H1 (cell line): ENCODE measurements around the gene LMTK2. TPM values are rescaled to one million over a fixed set of nuclear protein-coding genes. Genes with fewer than 3 reads are reported as not detected.

ENCODE experiments used
- CTCF ChIA-PET: fragments of 300-600 bp; sonication (Branson Sonifier 250); formaldehyde crosslinking; loops from one replicate; lab custom pipeline; 2021; ENCODE audit not compliant: partially characterized antibody; lab: Charles Lee
- POLR2A ChIA-PET: fragments of 300-600 bp; sonication (Branson Sonifier 250); formaldehyde crosslinking; loops from one replicate; lab custom pipeline; 2021; ENCODE audit warnings: inconsistent platforms; ENCODE audit not compliant: partially characterized antibody; lab: Charles Lee
- DNase-seq, 2 experiments: peaks; one replicate each; pipeline versions ENCODE4 v3.0.0 to v3.0.0-alpha.2; 2010 to 2022; ENCODE audit warnings: low spot score in 2 of 2, low read depth in 1 of 2, mixed read lengths in 1 of 2
- FAIRE-seq: peaks from 2 replicates; lab custom pipeline; 2011; peaks lifted over from hg19 to GRCh38; lab: Jason Lieb, UNC
- H2AFZ ChIP-seq: 2 replicates; pipeline ENCODE4 v1.8.1; 2012; ENCODE audit warnings: low read length, inconsistent platforms
- H2AK5ac ChIP-seq: 2 replicates; pipeline ENCODE4 v1.6.1; 2013; ENCODE audit warnings: low read depth, low read length
- H2BK120ac ChIP-seq: replicated peaks from 2 replicates; pipeline ENCODE3; 2013; ENCODE audit warnings: low read depth, low read length, inconsistent platforms
- H2BK12ac ChIP-seq: 2 replicates; pipeline ENCODE4 v1.6.1; 2013; ENCODE audit warnings: low read depth, low read length
- H2BK15ac ChIP-seq: 2 replicates; pipeline ENCODE4 v1.6.1; 2013; ENCODE audit warnings: low read length
- H2BK20ac ChIP-seq: 2 replicates; pipeline ENCODE4 v1.6.1; 2013; ENCODE audit warnings: low read length
- H2BK5ac ChIP-seq: 2 replicates; pipeline ENCODE4 v1.6.1; 2013; ENCODE audit warnings: low read depth, low read length
- H3K14ac ChIP-seq: 2 replicates; pipeline ENCODE4 v1.6.1; 2013; ENCODE audit warnings: inconsistent platforms; ENCODE audit not compliant: insufficient read length
- H3K18ac ChIP-seq: 2 replicates; pipeline ENCODE4 v1.6.1; 2013; ENCODE audit warnings: low read length; ENCODE audit errors: extremely low read depth
- H3K23ac ChIP-seq: 2 replicates; pipeline ENCODE4 v1.6.1; 2013; ENCODE audit warnings: inconsistent platforms; ENCODE audit not compliant: insufficient read length
- H3K23me2 ChIP-seq: 2 replicates; pipeline ENCODE4 v1.6.1; 2013; ENCODE audit warnings: low read depth, low read length
- H3K27ac ChIP-seq: 2 replicates; pipeline ENCODE4 v1.6.1; 2011; ENCODE audit warnings: low read depth, low read length, inconsistent platforms
- H3K27me3 ChIP-seq, 4 experiments: replicated peaks in 1 of 4; 1 replicate in 1 of 4; 2 replicates in 3 of 4; pipeline versions ENCODE4 v1.6.1 to v1.8.1; 2011 to 2013; ENCODE audit warnings: low read length in 3 of 4, mild to moderate bottlenecking in 3 of 4, inconsistent platforms in 2 of 4, mixed read lengths in 2 of 4, moderate library complexity in 1 of 4; ENCODE audit not compliant: control insufficient read depth in 3 of 4, insufficient read depth in 3 of 4; ENCODE audit errors: extremely low read depth in 1 of 4
- H3K36me3 ChIP-seq, 4 experiments: 2 replicates each; pipeline versions ENCODE4 v1.6.1 to v1.8.1; 2011 to 2013; ENCODE audit warnings: mild to moderate bottlenecking in 4 of 4, low read length in 3 of 4, moderate library complexity in 2 of 4, control low read depth in 1 of 4, inconsistent platforms in 1 of 4; ENCODE audit not compliant: insufficient read depth in 4 of 4, control insufficient read depth in 2 of 4
- H3K4ac ChIP-seq: replicated peaks from 2 replicates; pipeline ENCODE3; 2013; ENCODE audit warnings: low read length, low read depth, mixed read lengths, inconsistent platforms; ENCODE audit not compliant: insufficient read length
- H3K4me1 ChIP-seq, 4 experiments: replicated peaks in 1 of 4; 1 replicate in 1 of 4; 2 replicates in 3 of 4; pipeline versions ENCODE4 v1.6.1 to v1.8.1; 2011 to 2013; ENCODE audit warnings: low read length in 3 of 4, inconsistent platforms in 2 of 4, mixed read lengths in 1 of 4; ENCODE audit not compliant: insufficient read depth in 4 of 4, control insufficient read depth in 3 of 4
- H3K4me2 ChIP-seq, 2 experiments: 2 replicates each; pipeline versions ENCODE4 v1.6.1 to v1.8.1; 2011 to 2013; ENCODE audit warnings: low read depth in 2 of 2, low read length in 2 of 2, control low read depth in 1 of 2, inconsistent platforms in 1 of 2, mild to moderate bottlenecking in 1 of 2; ENCODE audit not compliant: insufficient read depth in 1 of 2
- H3K4me3 ChIP-seq, 4 experiments: fragments of 200-600, 300-600 bp in 1 of 4; sonication (generic), shearing (Covaris generic), sonication (Bioruptor Twin) in 1 of 4; 2 replicates each; pipeline versions ENCODE4 v1.5.1 to v1.8.1; 2011 to 2016; ENCODE audit warnings: low read length in 4 of 4, low read depth in 3 of 4, control low read depth in 2 of 4, inconsistent platforms in 2 of 4, mild to moderate bottlenecking in 2 of 4, mixed read lengths in 1 of 4, moderate library complexity in 1 of 4; ENCODE audit not compliant: insufficient read depth in 2 of 4; ENCODE audit errors: extremely low read depth in 1 of 4
- H3K56ac ChIP-seq: replicated peaks from 2 replicates; pipeline ENCODE3; 2013; ENCODE audit warnings: low read depth, mild to moderate bottlenecking, mixed read lengths, low read length, inconsistent platforms; ENCODE audit not compliant: insufficient read length
- H3K79me1 ChIP-seq: 2 replicates; pipeline ENCODE4 v1.6.1; 2013; ENCODE audit warnings: low read depth, low read length, control low read depth
- H3K79me2 ChIP-seq, 2 experiments: 2 replicates each; pipeline versions ENCODE4 v1.6.1 to v1.8.1; 2012 to 2013; ENCODE audit warnings: low read length in 2 of 2, mild to moderate bottlenecking in 2 of 2, inconsistent platforms in 1 of 2; ENCODE audit not compliant: insufficient read depth in 2 of 2, control insufficient read depth in 1 of 2
- H3K9ac ChIP-seq, 4 experiments: replicated peaks in 1 of 4; 1 replicate in 1 of 4; 2 replicates in 3 of 4; pipeline versions ENCODE4 v1.6.1 to v1.8.1; 2011 to 2013; ENCODE audit warnings: low read depth in 3 of 4, low read length in 3 of 4, control low read depth in 2 of 4, mild to moderate bottlenecking in 2 of 4, moderate library complexity in 2 of 4, inconsistent platforms in 1 of 4; ENCODE audit errors: extremely low read depth in 1 of 4
- H3K9me3 ChIP-seq, 2 experiments: 2 replicates each; pipeline versions ENCODE4 v1.6.1 to v1.8.1; 2012 to 2013; ENCODE audit warnings: mild to moderate bottlenecking in 2 of 2, moderate library complexity in 2 of 2, control low read depth in 1 of 2, inconsistent platforms in 1 of 2, low read depth in 1 of 2, low read length in 1 of 2, mixed read lengths in 1 of 2; ENCODE audit not compliant: insufficient read depth in 2 of 2
- H4K20me1 ChIP-seq, 2 experiments: replicated peaks in 1 of 2; 2 replicates each; pipeline versions ENCODE3 to v1.8.1; 2011 to 2013; ENCODE audit warnings: inconsistent platforms in 2 of 2, low read length in 2 of 2, mild to moderate bottlenecking in 1 of 2; ENCODE audit not compliant: insufficient read depth in 2 of 2, control insufficient read depth in 1 of 2
- H4K5ac ChIP-seq: 2 replicates; pipeline ENCODE4 v1.6.1; 2013; ENCODE audit warnings: low read length, low read depth, mixed read lengths, inconsistent platforms; ENCODE audit not compliant: insufficient read length
- H4K8ac ChIP-seq: 2 replicates; pipeline ENCODE4 v1.8.0; 2013; ENCODE audit warnings: mild to moderate bottlenecking, moderate library complexity, low read length, inconsistent platforms; ENCODE audit not compliant: insufficient read depth; ENCODE audit errors: extremely low read depth
- H4K91ac ChIP-seq: replicated peaks from 2 replicates; pipeline ENCODE3; 2013; ENCODE audit warnings: low read length, mixed read lengths, inconsistent platforms; ENCODE audit not compliant: insufficient read length
- CBX5 ChIP-seq: fragments of 300-800, 300-1000 bp; sonication (generic); IDR thresholded peaks from 2 replicates; pipeline ENCODE4 v1.7.1; 2016; ENCODE audit warnings: antibody characterized with exemption, low read length, low read depth
- JUN ChIP-seq: IDR thresholded peaks from 2 replicates; pipeline ENCODE4 v1.6.1; 2011; ENCODE audit warnings: low read depth, mild to moderate bottlenecking, improper control_type of control experiment, low read length
- JUND ChIP-seq: IDR thresholded peaks from 2 replicates; pipeline ENCODE4 v1.6.1; 2011; ENCODE audit warnings: mild to moderate bottlenecking, improper control_type of control experiment, low read length
- POLR2A ChIP-seq, 2 experiments: IDR thresholded peaks; 1 replicate in 1 of 2; 2 replicates in 1 of 2; pipeline ENCODE4 v1.6.1; 2011; ENCODE audit warnings: low read depth in 2 of 2, low read length in 2 of 2, mild to moderate bottlenecking in 2 of 2; ENCODE audit errors: control extremely low read depth in 1 of 2
- POU5F1 ChIP-seq: IDR thresholded peaks from 2 replicates; pipeline ENCODE4 v1.6.1; 2011; ENCODE audit warnings: low read depth, mild to moderate bottlenecking, low read length, moderate library complexity
- RAD21 ChIP-seq, 2 experiments: IDR thresholded peaks in 1 of 2; conservative IDR thresholded peaks in 1 of 2; 2 replicates each; pipeline ENCODE4 v1.6.1; 2011; ENCODE audit warnings: low read depth in 2 of 2, low read length in 2 of 2, improper control_type of control experiment in 1 of 2, inconsistent platforms in 1 of 2, mild to moderate bottlenecking in 1 of 2, moderate library complexity in 1 of 2
- SRF ChIP-seq: IDR thresholded peaks from 2 replicates; pipeline ENCODE4 v1.6.1; 2011; ENCODE audit warnings: mild to moderate bottlenecking, low read depth, low read length, moderate library complexity
- WGBS, 2 experiments: shearing (Covaris generic) in 1 of 2; methylation state at CpG; one replicate each; pipeline versions ENCODE4 v1.1.6 to v1.1.7; 2013 to 2015; ENCODE audit warnings: low lambda C conversion rate in 2 of 2, mixed read lengths in 2 of 2, inconsistent platforms in 1 of 2, low coverage in 1 of 2, missing lambda C conversion rate in 1 of 2; ENCODE audit not compliant: insufficient replicate concordance in 2 of 2, insufficient coverage in 1 of 2, insufficient read length in 1 of 2; ENCODE audit errors: extremely low coverage in 1 of 2, missing lambda C conversion rate in 1 of 2; 5-methylcytosine and 5-hydroxymethylcytosine counted together
- polyA plus RNA-seq, 7 experiments: library from polyadenylated mRNA; depleted of rRNA in 3 of 7; stranded (reverse) in 5 of 7; unstranded in 2 of 7; fragments of >200 nt in 5 of 7; fragments of 200-250 nt in 2 of 7; gene quantifications; 1 replicate in 5 of 7; 2 replicates in 1 of 7; 4 replicates in 1 of 7; pipeline versions ENCODE4 v1.2.1 to v1.2.3, GENCODE V29; 2011 to 2013; ENCODE audit warnings: missing spikeins in 2 of 7, mixed read lengths in 2 of 7
- total RNA-seq: library from RNA; stranded (reverse); fragmentation: NEBNext Ultra II Directional; extraction: Animal tissue kit (Norgen Biotek cat#: 25700); gene quantifications from 2 replicates; pipeline ENCODE4 v1.2.1, GENCODE V29; 2021
- TF ChIP-seq, protein P1 (sequence below): IDR thresholded peaks from 2 replicates; pipeline ENCODE4 v1.6.1; 2011; ENCODE audit warnings: low read length, improper control_type of control experiment
- TF ChIP-seq, protein P2 (sequence below): IDR thresholded peaks from 2 replicates; pipeline ENCODE4 v1.6.1; 2011; ENCODE audit warnings: low read depth, mild to moderate bottlenecking, low read length; ENCODE audit not compliant: insufficient read depth
- TF ChIP-seq, protein P3 (sequence below): IDR thresholded peaks from 2 replicates; pipeline ENCODE4 v1.6.1; 2012; ENCODE audit warnings: low read length, inconsistent platforms

The LMTK2 gene
- total and polyA plus RNA-seq, 2 of the 8 experiments (the other 6 are each of a cell fraction or from before 2014, with no cell fraction given), result 9.7 to 30.7 TPM

DNA sequence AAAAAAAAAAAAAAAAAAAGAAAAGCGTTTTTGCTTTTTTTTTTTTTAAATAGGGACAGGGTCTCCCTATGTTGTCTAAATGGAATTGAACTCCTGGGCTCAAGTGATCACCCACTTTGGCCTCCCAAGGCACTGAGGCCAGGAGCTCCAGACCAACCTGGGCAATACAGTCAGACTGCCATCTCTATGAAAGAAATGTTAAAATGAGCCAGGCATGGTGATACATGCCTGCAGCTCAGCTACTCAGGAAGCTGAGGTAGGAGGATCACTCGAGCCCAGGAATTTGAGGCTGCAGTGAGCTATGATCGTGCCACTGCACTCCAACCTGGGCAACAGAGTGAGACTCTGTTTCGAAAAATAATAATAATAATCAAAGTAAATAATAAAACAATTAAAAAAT is 16.5 kb upstream of the LMTK2 start:
- Histone ChIP-seq H2BK15ac (no peak overlapping the region), H3K79me2 (no peaks in the 10 kb centered on the region), H2BK120ac (no peak overlapping the region), H3K23me2 (no peaks in the 10 kb centered on the region), H3K27me3 (no peaks in the 10 kb centered on the region), H4K5ac (no peak overlapping the region), H2BK12ac (no peak overlapping the region), H3K9ac (no peak overlapping the region), H3K79me1 (no peaks in the 10 kb centered on the region), H3K14ac (no peak overlapping the region), H3K4me1 (peaks cover 0 to 2% (median 0%) of the 10 kb centered on the region in 4 experiments; a peak in 2 of 7 replicates), H3K9me3 (no peaks in the 10 kb centered on the region), H3K18ac (no peak overlapping the region), H3K27ac (no peak overlapping the region), H4K91ac (no peak overlapping the region), H2AFZ (no peak overlapping the region), H3K56ac (no peak overlapping the region), H2BK20ac (no peak overlapping the region), H2AK5ac (no peak overlapping the region), H4K20me1 (no peaks in the 10 kb centered on the region), H2BK5ac (no peak overlapping the region), H3K4ac (no peak overlapping the region), H3K4me2 (no peak overlapping the region), H3K23ac (no peak overlapping the region), H3K4me3 (no peak overlapping the region), H4K8ac (no peak overlapping the region), H3K36me3 (no peaks in the 10 kb centered on the region)
- DNase-seq, result peak in 1 of 2 experiments; percentile 10
- ChIA-PET POLR2A (no interaction called here), CTCF (interaction anchor here (0.7 to 1.0 kb wide), 2 partner anchors 27 to 78 kb away, joined by 4 to 7 read pairs; no protein-coding TSS in a partner anchor)
- WGBS, 2 experiments, result 58% methylated on average over 3 of the region's 4 CpGs; no CpG with 5 or more reads in 1 of the 2 experiments
- no peak for FAIRE-seq
- TF ChIP-seq, protein P1, sequence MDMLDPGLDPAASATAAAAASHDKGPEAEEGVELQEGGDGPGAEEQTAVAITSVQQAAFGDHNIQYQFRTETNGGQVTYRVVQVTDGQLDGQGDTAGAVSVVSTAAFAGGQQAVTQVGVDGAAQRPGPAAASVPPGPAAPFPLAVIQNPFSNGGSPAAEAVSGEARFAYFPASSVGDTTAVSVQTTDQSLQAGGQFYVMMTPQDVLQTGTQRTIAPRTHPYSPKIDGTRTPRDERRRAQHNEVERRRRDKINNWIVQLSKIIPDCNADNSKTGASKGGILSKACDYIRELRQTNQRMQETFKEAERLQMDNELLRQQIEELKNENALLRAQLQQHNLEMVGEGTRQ, result no peak
- TF ChIP-seq SRF (no peak), CBX5 (no peak), RAD21 (IDR thresholded peaks at IDR 0.05 in 1 of 2, conservative IDR thresholded peaks at IDR 0.05 in 1 of 2; ENCODE audit: low read depth in 2 of 2, low read length in 2 of 2) (no peak), JUN (no peak), JUND (no peak), POLR2A (IDR thresholded peaks at IDR 0.05; ENCODE audit: control extremely low read depth in 1 of 2, low read depth in 2 of 2, low read length in 2 of 2) (no peak), POU5F1 (no peak)
- TF ChIP-seq, protein P2, sequence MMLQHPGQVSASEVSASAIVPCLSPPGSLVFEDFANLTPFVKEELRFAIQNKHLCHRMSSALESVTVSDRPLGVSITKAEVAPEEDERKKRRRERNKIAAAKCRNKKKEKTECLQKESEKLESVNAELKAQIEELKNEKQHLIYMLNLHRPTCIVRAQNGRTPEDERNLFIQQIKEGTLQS, result no peak
- TF ChIP-seq, protein P3, sequence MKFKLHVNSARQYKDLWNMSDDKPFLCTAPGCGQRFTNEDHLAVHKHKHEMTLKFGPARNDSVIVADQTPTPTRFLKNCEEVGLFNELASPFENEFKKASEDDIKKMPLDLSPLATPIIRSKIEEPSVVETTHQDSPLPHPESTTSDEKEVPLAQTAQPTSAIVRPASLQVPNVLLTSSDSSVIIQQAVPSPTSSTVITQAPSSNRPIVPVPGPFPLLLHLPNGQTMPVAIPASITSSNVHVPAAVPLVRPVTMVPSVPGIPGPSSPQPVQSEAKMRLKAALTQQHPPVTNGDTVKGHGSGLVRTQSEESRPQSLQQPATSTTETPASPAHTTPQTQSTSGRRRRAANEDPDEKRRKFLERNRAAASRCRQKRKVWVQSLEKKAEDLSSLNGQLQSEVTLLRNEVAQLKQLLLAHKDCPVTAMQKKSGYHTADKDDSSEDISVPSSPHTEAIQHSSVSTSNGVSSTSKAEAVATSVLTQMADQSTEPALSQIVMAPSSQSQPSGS, result no peak
